Smooth muscle cell (in vitro differentiated cells): ENCODE data around the gene RHOBTB1. TPM values are rescaled to one million over a fixed set of nuclear protein-coding genes. Genes with fewer than 3 reads are reported as not detected.

ENCODE experiments used
- DNase-seq: peaks from one replicate; lab custom pipeline; 2025; ENCODE audit not compliant: unreplicated experiment; lab: John Stamatoyannopoulos, UW
- H2AFZ ChIP-seq: fragments of 200-600 bp; sonication (generic); 2 replicates; pipeline ENCODE4 v1.6.0; 2016; ENCODE audit warnings: antibody characterized with exemption, low read depth, mild to moderate bottlenecking
- H3F3A ChIP-seq: fragments of 200-600 bp; sonication (generic); 2 replicates; pipeline ENCODE4 v1.6.0; 2017; ENCODE audit warnings: antibody characterized with exemption, low read depth
- H3K27ac ChIP-seq: fragments of 200-600 bp; sonication (generic); 2 replicates; pipeline ENCODE4 v1.5.1; 2016; ENCODE audit warnings: low read depth, mild to moderate bottlenecking
- H3K27me3 ChIP-seq: fragments of 200-600 bp; sonication (generic); 2 replicates; pipeline ENCODE4 v1.6.1; 2016; ENCODE audit warnings: low read depth, mild to moderate bottlenecking
- H3K36me3 ChIP-seq: fragments of 200-600 bp; sonication (generic); 2 replicates; pipeline ENCODE4 v1.5.1; 2016; ENCODE audit warnings: low read depth
- H3K4me1 ChIP-seq: fragments of 200-600 bp; sonication (generic); 2 replicates; pipeline ENCODE4 v1.5.1; 2016; ENCODE audit warnings: low read depth
- H3K4me2 ChIP-seq: fragments of 200-600 bp; sonication (generic); 2 replicates; pipeline ENCODE4 v1.6.0; 2016; ENCODE audit warnings: mild to moderate bottlenecking
- H3K4me3 ChIP-seq: fragments of 200-600 bp; sonication (generic); 2 replicates; pipeline ENCODE4 v1.5.1; 2016; ENCODE audit warnings: mild to moderate bottlenecking
- H3K79me2 ChIP-seq: fragments of 200-600 bp; sonication (generic); 2 replicates; pipeline ENCODE4 v1.6.0; 2016; ENCODE audit warnings: low read depth, mild to moderate bottlenecking
- H3K9ac ChIP-seq: fragments of 200-600 bp; sonication (generic); 2 replicates; pipeline ENCODE4 v1.6.0; 2016; ENCODE audit warnings: low read depth
- H3K9me3 ChIP-seq: fragments of 200-600 bp; sonication (generic); replicated peaks from 2 replicates; pipeline ENCODE4 v1.5.1; 2016; ENCODE audit warnings: low read depth
- H4K20me1 ChIP-seq: fragments of 200-600 bp; sonication (generic); 2 replicates; pipeline ENCODE4 v1.6.0; 2016; ENCODE audit warnings: low read depth
- CTCF ChIP-seq: fragments of 200-600 bp; sonication (generic); IDR thresholded peaks from 2 replicates; pipeline ENCODE4 v1.5.1; 2017; ENCODE audit warnings: borderline replicate concordance, mild to moderate bottlenecking, antibody characterized with exemption; ENCODE audit not compliant: insufficient read depth, poor library complexity, severe bottlenecking
- WGBS: methylation state at CpG from one replicate; pipeline ENCODE4 v1.1.7; 2016; ENCODE audit warnings: low lambda C conversion rate; 5-methylcytosine and 5-hydroxymethylcytosine counted together
- polyA plus RNA-seq: library from polyadenylated mRNA; unstranded; fragments of >200 nt; fragmentation: Nextera tagmentation; extraction: Ambion mirVana; gene quantifications from 2 replicates; pipeline ENCODE4 v1.2.1, GENCODE V29; 2016
- total RNA-seq: library from RNA; depleted of rRNA; stranded (reverse); fragments of >200 nt; gene quantifications from 2 replicates; pipeline ENCODE4 v1.2.3, GENCODE V29; 2014

The RHOBTB1 gene
- total and polyA plus RNA-seq, 2 experiments from 2014 or later: 33.7 to 49.1 TPM

DNA sequence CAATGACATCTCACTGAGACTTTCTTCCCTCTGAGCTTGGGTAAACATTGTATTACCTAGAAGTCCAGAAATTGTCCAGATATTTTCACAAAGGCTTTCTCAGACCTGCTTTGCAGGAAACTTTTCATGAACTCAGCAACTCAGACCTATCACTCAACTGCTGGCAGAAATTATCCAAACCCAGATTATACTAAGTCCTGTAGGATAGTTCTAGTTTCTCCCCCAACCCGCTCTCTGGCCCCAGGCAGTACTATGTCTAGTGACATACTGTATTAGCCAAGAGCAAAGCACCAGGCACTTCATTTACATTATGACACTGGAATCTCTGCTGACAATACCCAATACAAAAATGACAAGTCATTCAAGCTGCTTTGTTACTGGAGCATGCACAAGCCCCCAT is 75.0 kb downstream of the RHOBTB1 start:
- no peak overlapping the region for H2AFZ ChIP-seq
- H3K36me3 ChIP-seq: peaks cover 7% of the 10 kb centered on the region
- DNase-seq: no peak
- 100% methylated on average over 1 of the region's 1 CpG for WGBS
- no peaks in the 10 kb centered on the region for H3K9me3 ChIP-seq
- H3K4me2 ChIP-seq: no peak overlapping the region
- H3K27me3 ChIP-seq: no peaks in the 10 kb centered on the region
- TF ChIP-seq CTCF: no peak
- H3K4me3 ChIP-seq: no peak overlapping the region
- no peaks in the 10 kb centered on the region for H4K20me1 ChIP-seq
- H3K4me1 ChIP-seq: no peaks in the 10 kb centered on the region
- no peak overlapping the region for H3K9ac ChIP-seq
- no peaks in the 10 kb centered on the region for H3F3A ChIP-seq
- H3K27ac ChIP-seq: no peak overlapping the region
- H3K79me2 ChIP-seq: no peaks in the 10 kb centered on the region

DNA sequence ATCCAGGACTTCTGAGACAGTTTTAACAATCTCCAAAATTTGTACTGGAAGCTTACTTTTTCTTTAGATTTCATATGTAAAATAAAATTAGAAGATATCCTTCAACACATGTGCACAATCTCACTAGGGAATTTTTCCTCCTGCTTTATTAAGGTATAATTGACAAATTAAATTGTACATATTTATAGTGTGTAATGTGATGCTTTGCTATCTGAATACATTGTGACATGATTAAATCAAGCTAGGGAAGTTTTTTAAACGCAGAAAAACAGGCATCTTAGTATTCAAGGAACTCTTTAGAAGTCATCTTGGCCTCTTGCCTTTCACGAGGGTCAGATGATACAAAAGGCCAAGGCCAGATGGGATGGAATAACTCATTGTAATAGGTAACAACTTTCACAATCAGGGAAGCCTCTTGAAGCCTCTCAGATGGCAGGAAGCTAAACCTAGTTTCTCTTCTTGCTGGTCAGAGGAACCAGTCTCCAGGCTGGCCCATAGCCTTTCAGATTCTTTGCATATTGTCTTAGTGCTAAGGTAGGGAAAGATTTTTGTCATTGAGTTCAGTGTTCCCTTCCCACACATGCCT is 78.7 kb downstream of the RHOBTB1 start:
- TF ChIP-seq CTCF: no peak
- Histone ChIP-seq H3K4me1 (no peaks in the 10 kb centered on the region), H3K4me2 (no peak overlapping the region), H3K27me3 (no peaks in the 10 kb centered on the region), H3K36me3 (no peaks in the 10 kb centered on the region), H3K4me3 (no peak overlapping the region), H3K9ac (no peak overlapping the region), H3F3A (no peaks in the 10 kb centered on the region), H4K20me1 (no peaks in the 10 kb centered on the region), H2AFZ (no peak overlapping the region), H3K27ac (no peak overlapping the region), H3K9me3 (no peaks in the 10 kb centered on the region), H3K79me2 (no peaks in the 10 kb centered on the region)
- DNase-seq: no peak
- WGBS: 93% methylated on average over 2 of the region's 2 CpGs

DNA sequence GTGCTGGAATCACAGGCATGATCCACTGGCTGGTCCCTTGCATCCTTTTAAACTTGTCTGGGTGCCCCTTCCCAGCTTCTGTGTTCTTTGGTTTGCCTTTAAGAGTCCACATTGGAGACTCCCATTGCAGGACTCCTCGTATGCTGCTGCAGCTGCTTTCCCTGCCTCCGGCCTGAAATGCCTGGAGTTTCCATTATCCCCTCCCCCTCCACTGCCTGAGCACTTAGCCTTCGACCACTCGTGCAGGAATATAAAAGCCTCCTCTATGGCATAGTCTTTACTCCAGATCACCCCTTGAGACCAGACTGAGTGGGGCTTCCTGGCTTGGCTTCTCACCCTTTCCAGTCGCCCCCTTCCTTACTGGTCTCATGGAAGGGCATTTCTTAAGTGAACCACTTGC is 80.2 kb downstream of the RHOBTB1 start:
- DNase-seq: no peak
- H2AFZ ChIP-seq: no peak overlapping the region
- no peak overlapping the region for H3K9ac ChIP-seq
- no peak overlapping the region for H3K27ac ChIP-seq
- TF ChIP-seq CTCF: no peak
- no peaks in the 10 kb centered on the region for H3K4me1 ChIP-seq
- no peak overlapping the region for H3K4me2 ChIP-seq
- no peak overlapping the region for H3K4me3 ChIP-seq
- no peaks in the 10 kb centered on the region for H3K9me3 ChIP-seq
- H3K36me3 ChIP-seq: no peaks in the 10 kb centered on the region
- H3F3A ChIP-seq: no peaks in the 10 kb centered on the region
- H3K27me3 ChIP-seq: no peaks in the 10 kb centered on the region
- H3K79me2 ChIP-seq: no peaks in the 10 kb centered on the region
- 36% methylated on average over 5 of the region's 5 CpGs for WGBS
- H4K20me1 ChIP-seq: no peaks in the 10 kb centered on the region

- Histone ChIP-seq H3K9me3 (no peaks in the 10 kb centered on the region), H3K4me3 (no peak overlapping the region), H3K4me2 (no peak overlapping the region), H3K4me1 (no peaks in the 10 kb centered on the region), H3K79me2 (no peaks in the 10 kb centered on the region), H3K36me3 (no peaks in the 10 kb centered on the region), H4K20me1 (no peaks in the 10 kb centered on the region), H3K27ac (no peak overlapping the region), H3K27me3 (no peaks in the 10 kb centered on the region), H2AFZ (no peak overlapping the region), H3F3A (no peaks in the 10 kb centered on the region), H3K9ac (no peak overlapping the region)
- no peak for DNase-seq
- TF ChIP-seq CTCF: no peak
Observed at GRCh38 chr10:60862517-60862916, 81.5 kb downstream of the RHOBTB1 start.
